HG03280 (cell line): ENCODE data around the gene CALCA.
A peak's percentile ranks its signal among the peaks of the same experiment; 100 is the strongest.
"Not testable (repeated sequence)": the region's sequence is repeated elsewhere in the genome, so short reads cannot be mapped to it uniquely, and the experiment has no call there.

Source experiments
- ATAC-seq: cut with Tn5 transposase; IDR thresholded peaks from one replicate; pipeline ENCODE4 v1.9.1; 2021; ENCODE audit warnings: mild to moderate bottlenecking, moderate library complexity; ENCODE audit not compliant: unreplicated experiment

Gene CALCA

GRCh38 chr11:14971865-14972580 is at the start of gene CALCA:
Gene CALCA, minus strand, starts transcription at chr11:14972351. Its CDS starts 1,159 bp downstream, at chr11:14971192.
- ATAC-seq = no peak

- ATAC-seq = no peak
Observed at GRCh38 chr11:15016200-15016599, 44.0 kb upstream of the CALCA start.

GRCh38 chr11:15011776-15012345 is 39.7 kb upstream of the CALCA start:
- no peak for ATAC-seq

GRCh38 chr11:15010865-15011264 is 38.7 kb upstream of the CALCA start:
- no peak for ATAC-seq

DNA sequence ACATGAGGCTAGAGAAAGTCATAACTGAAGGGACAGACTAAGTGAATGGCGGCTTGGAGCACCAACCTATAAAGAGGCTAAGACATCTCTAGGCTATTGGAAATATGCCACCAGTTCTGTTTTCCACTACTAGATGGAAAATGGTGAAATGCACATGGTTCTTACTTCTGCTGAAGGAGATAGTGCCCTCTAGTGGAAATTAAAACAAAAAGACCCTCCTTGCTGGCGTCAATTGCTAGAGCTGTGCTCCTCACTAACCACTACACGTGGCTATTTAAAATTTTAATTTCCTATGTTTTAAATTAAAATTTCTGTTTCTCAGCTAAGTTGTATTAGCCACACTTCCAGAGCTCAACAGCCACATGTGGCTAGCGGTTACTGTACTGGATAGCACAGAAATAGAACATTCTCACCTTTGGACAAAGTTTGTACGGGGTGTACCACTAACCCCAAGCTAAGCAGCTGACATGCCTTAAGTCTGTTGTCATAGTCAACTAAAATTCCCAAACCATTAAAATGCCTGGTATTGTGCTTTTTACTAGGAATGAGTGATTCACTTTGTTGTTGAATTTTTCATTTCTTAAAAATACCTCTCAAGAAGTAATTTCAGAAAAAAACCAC is 34.1 kb upstream of the CALCA start:
- ATAC-seq = no peak

- ATAC-seq = not testable (repeated sequence)
Observed at GRCh38 chr11:14988133-14988532, 16.0 kb upstream of the CALCA start.

- ATAC-seq = no peak
Observed at GRCh38 chr11:14981507-14981906, 9.4 kb upstream of the CALCA start.

DNA sequence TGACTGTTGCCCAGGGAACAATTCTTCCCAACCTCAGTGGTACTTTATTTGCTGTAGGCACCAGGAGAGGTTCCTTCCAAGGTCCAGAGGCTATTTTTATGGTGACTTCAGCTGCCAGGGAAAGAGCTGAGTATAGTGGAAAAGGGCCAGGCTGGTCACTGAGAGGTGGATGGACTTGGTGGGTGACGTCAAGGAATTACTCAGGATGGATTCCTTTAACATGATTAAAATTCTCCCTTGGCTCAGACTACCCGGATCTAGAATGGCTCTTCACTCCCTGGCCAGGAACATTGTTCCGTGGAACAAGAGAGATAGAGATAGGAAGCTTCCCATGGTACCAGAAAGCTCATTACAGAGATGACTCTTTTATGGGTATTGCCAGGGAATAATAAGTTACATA is 8.7 kb upstream of the CALCA start:
- ATAC-seq = no peak

GRCh38 chr11:14977101-14977880 is 5.1 kb upstream of the CALCA start:
- ATAC-seq = no peak

DNA sequence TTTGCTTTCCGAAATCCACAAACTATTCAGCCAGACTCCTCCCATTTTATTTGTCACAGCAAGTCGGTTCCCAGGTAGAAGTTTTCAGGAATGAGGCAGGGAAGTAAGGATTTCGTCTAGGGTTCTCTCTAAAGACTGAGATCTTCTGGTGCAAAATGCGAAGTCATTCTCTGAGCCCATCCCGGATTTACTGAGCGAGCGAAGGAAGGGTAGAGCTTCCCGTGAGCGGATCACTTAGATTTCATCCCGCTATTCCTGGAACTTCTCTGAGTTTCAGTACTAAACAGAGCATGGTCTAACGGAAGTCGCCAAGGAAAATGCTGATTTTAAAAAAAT is 3.1 kb upstream of the CALCA start:
- no peak for ATAC-seq

- ATAC-seq = peak; percentile 56
Observed at GRCh38 chr11:14974515-14975251, 2.5 kb upstream of the CALCA start.

- no peak for ATAC-seq
Observed at GRCh38 chr11:14973621-14974514, 1.7 kb upstream of the CALCA start.

- ATAC-seq = no peak
Observed at GRCh38 chr11:14972581-14973495, 687 bp upstream of the CALCA start.

GRCh38 chr11:14969901-14970323 is 2.2 kb downstream of the CALCA start:
- peak; percentile 57 for ATAC-seq

DNA sequence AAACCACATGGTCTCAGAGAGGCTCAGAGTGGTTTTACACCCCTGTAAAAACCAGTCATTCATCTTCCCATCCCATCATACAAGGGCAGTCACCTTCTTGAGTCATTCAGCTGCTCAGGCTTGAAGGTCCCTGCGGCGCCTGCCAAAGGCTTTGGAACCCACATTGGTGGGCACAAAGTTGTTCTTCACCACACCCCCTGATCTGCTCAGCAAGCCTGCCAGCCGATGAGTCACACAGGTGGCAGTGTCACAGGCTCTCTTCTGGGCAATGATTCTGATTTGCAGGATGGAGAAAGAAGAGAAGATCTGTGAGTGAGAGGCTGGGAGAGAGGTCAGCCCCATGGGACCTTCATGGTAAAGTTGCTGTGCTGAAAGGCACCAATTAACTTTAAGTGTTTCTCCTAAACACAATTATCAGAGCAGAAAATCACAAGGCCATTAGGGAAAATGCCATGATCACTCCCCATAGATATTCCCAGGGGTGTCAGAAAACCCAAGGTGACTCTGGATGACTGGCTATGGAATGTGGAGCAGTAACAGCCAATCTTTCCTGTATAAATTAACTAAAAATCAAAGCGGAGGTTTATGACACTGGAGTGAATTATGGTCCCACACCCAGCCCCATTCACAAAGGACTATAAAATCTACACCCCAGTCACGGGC is 4.4 kb downstream of the CALCA start:
- no peak for ATAC-seq

DNA sequence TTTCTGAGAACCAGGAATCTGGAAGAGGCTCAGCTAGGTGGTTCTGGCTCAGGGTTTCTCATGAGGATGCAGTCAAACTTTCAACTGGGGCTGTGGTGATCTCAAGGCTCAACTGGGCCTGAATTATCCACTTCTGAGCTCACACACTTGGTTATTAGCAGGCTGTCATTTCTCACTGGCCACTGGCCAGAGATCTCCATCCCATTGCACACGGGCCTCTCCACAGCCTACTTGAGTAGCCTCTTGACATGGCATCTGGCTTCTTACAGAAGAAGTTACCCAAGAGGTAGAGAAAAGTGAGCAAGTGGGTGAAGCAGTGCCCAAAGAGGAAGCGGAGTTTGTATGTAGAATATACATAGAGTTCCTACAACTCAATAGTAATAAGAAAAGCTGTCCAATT is 16.0 kb downstream of the CALCA start:
- no peak for ATAC-seq

DNA sequence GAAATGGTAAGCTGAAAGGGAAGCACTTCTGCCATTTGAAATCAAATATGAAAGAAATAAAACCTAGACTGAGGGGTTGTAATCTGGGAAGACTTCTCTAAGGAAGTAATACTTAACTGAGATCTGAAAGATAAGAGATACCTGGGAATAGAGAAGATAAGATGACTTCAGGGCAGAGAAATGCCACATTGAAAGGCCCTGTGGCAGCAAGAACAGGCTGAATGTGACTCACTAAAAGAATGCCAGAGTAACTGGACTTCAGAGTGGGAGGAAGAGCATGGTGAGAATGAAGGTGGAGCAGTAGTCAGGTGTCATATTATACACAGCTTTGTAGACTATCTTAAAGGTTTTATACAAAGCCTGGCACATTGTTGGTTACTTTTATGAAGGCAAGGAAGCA is 17.6 kb downstream of the CALCA start:
- ATAC-seq = no peak

DNA sequence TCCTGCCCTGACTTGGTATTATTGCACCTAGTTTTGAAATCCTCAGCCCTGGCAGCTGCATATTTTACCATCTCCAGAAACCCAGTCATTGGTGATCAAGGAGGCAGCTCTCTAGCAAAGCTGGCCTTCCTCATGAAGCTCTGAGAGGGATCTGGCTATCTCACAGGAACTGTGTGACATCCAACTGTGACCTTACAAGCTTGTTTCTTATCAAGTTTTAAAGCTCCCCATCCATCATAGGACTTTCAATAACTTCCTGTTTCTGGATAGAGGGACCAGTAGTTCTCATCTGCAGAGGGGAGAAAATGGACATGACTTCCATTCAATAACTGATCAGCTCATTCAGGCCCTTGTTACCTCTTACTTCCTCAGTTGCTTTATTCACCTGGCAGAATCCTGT is 18.2 kb downstream of the CALCA start:
- no peak for ATAC-seq
